Astrocyte (in vitro differentiated cells and primary cell): ENCODE results near the gene GATA2.

ENCODE experiments used
- EZH2 ChIP-seq: IDR thresholded peaks from 2 replicates; pipeline ENCODE4 v1.6.1; 2012; ENCODE audit warnings: mild to moderate bottlenecking, low read length, inconsistent platforms; ENCODE audit not compliant: insufficient read depth
- TF ChIP-seq, protein P1 (sequence below): IDR thresholded peaks from 2 replicates; pipeline ENCODE4 v1.5.1; 2011; ENCODE audit warnings: low read depth, mild to moderate bottlenecking, inconsistent platforms, low read length, moderate library complexity; ENCODE audit not compliant: insufficient read depth

DNA sequence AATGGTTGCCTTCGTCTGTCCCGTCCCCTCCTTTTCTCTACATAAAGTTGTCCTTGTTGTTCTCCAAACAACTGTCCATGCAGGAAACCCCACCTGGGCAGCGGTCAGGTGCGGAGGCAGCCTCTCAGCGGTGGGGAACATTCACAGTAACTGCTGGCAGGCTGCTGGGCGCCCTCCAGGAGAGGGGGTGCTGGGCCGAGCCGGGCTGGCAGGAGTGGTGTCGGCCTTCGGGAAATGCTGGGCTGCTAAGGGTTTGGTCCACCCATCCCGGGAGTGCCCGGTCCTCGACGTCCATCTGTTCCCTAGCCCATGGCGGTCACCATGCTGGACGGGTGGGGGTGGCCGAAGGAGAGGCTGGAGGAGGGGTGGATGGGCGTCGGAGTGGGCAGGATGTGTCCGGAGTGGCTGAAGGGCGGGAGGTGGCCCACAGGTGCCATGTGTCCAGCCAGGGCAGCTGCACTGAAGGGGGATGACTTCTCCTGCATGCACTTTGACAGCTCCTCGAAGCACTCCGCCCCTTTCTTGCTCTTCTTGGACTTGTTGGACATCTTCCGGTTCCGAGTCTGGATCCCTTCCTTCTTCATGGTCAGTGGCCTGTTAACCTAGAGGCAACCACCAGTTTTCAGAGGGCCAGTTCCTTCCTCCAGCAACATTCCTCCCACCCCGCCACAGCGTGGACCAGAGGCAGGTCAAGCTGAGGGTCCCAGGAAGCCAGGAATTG lies 12.1 kb downstream of the GATA2 start:
- TF ChIP-seq, protein P1, sequence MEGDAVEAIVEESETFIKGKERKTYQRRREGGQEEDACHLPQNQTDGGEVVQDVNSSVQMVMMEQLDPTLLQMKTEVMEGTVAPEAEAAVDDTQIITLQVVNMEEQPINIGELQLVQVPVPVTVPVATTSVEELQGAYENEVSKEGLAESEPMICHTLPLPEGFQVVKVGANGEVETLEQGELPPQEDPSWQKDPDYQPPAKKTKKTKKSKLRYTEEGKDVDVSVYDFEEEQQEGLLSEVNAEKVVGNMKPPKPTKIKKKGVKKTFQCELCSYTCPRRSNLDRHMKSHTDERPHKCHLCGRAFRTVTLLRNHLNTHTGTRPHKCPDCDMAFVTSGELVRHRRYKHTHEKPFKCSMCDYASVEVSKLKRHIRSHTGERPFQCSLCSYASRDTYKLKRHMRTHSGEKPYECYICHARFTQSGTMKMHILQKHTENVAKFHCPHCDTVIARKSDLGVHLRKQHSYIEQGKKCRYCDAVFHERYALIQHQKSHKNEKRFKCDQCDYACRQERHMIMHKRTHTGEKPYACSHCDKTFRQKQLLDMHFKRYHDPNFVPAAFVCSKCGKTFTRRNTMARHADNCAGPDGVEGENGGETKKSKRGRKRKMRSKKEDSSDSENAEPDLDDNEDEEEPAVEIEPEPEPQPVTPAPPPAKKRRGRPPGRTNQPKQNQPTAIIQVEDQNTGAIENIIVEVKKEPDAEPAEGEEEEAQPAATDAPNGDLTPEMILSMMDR = no peak
- peak; percentile 59 for TF ChIP-seq EZH2
